B cell (primary cell): ENCODE results near the gene LHX2.
A peak's percentile ranks its signal among the peaks of the same experiment; 100 is the strongest.

Experiments used
- EZH2 ChIP-seq: IDR thresholded peaks from 2 replicates; pipeline ENCODE4 v1.6.1; 2012; ENCODE audit warnings: borderline replicate concordance, low read depth, mild to moderate bottlenecking, moderate library complexity, low read length; ENCODE audit not compliant: insufficient read depth, poor library complexity, severe bottlenecking
- TF ChIP-seq, protein P1 (sequence below): fragments of 200-600 bp; IDR thresholded peaks from one replicate; pipeline ENCODE4 v1.8.0; 2022; ENCODE audit warnings: antibody characterized with exemption, mild to moderate bottlenecking

- TF ChIP-seq EZH2, result peak; percentile 87
- TF ChIP-seq, protein P1, sequence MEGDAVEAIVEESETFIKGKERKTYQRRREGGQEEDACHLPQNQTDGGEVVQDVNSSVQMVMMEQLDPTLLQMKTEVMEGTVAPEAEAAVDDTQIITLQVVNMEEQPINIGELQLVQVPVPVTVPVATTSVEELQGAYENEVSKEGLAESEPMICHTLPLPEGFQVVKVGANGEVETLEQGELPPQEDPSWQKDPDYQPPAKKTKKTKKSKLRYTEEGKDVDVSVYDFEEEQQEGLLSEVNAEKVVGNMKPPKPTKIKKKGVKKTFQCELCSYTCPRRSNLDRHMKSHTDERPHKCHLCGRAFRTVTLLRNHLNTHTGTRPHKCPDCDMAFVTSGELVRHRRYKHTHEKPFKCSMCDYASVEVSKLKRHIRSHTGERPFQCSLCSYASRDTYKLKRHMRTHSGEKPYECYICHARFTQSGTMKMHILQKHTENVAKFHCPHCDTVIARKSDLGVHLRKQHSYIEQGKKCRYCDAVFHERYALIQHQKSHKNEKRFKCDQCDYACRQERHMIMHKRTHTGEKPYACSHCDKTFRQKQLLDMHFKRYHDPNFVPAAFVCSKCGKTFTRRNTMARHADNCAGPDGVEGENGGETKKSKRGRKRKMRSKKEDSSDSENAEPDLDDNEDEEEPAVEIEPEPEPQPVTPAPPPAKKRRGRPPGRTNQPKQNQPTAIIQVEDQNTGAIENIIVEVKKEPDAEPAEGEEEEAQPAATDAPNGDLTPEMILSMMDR, result no peak
Observed at GRCh38 chr9:124010665-124011321, 775 bp upstream of the LHX2 start.
